HEK293 (cell line): Measurements from ENCODE around the gene FDX2.

Experiments
- HOXC10 ChIP-seq: sonication (generic); formaldehyde crosslinking; IDR thresholded peaks from 2 replicates; pipeline ENCODE4 v1.8.1; 2023; ENCODE audit warnings: mild to moderate bottlenecking, missing genetic modification reagents
- KLF10 ChIP-seq: fragments of 450-650 bp; IDR thresholded peaks from 2 replicates; pipeline ENCODE4 v1.5.1; 2018; ENCODE audit warnings: missing biosample characterization, mild to moderate bottlenecking, missing genetic modification characterization
- KLF8 ChIP-seq: fragments of 450-650 bp; formaldehyde crosslinking; IDR thresholded peaks from 2 replicates; pipeline ENCODE4 v1.5.1; 2016; ENCODE audit warnings: missing biosample characterization, missing genetic modification characterization
- KLF9 ChIP-seq: fragments of 450-650 bp; formaldehyde crosslinking; IDR thresholded peaks from 2 replicates; pipeline ENCODE4 v1.5.1; 2016; ENCODE audit warnings: missing biosample characterization, missing genetic modification characterization, low read depth
- PRDM4 ChIP-seq: fragments of 450-650 bp; formaldehyde crosslinking; IDR thresholded peaks from 2 replicates; pipeline ENCODE4 v1.5.1; 2017; ENCODE audit warnings: missing biosample characterization, missing genetic modification characterization
- SP2 ChIP-seq: fragments of 450-650 bp; formaldehyde crosslinking; IDR thresholded peaks from 2 replicates; pipeline ENCODE4 v1.5.1; 2016; ENCODE audit warnings: missing biosample characterization, missing genetic modification characterization
- SP3 ChIP-seq: fragments of 450-650 bp; formaldehyde crosslinking; IDR thresholded peaks from 2 replicates; pipeline ENCODE4 v1.5.1; 2016; ENCODE audit warnings: missing biosample characterization, missing genetic modification characterization
- TCF7L2 ChIP-seq: IDR thresholded peaks from 2 replicates; pipeline ENCODE4 v1.6.1; 2011; ENCODE audit warnings: low read depth, mild to moderate bottlenecking, inconsistent platforms, low read length, moderate library complexity, borderline replicate concordance
- YY1 ChIP-seq: fragments of 450-650 bp; formaldehyde crosslinking; IDR thresholded peaks from 2 replicates; pipeline ENCODE4 v1.5.1; 2018; ENCODE audit warnings: missing biosample characterization, missing genetic modification characterization
- YY2 ChIP-seq: fragments of 450-650 bp; formaldehyde crosslinking; IDR thresholded peaks from 2 replicates; pipeline ENCODE4 v1.5.1; 2016; ENCODE audit warnings: missing biosample characterization, missing genetic modification characterization
- ZBTB10 ChIP-seq: fragments of 450-650 bp; formaldehyde crosslinking; IDR thresholded peaks from 2 replicates; pipeline ENCODE4 v1.5.1; 2016; ENCODE audit warnings: missing biosample characterization, missing genetic modification characterization
- ZBTB17 ChIP-seq: fragments of 450-650 bp; formaldehyde crosslinking; IDR thresholded peaks from 2 replicates; pipeline ENCODE4 v1.5.1; 2016; ENCODE audit warnings: missing biosample characterization, missing genetic modification characterization
- ZBTB7A ChIP-seq: fragments of 450-650 bp; formaldehyde crosslinking; IDR thresholded peaks from 2 replicates; pipeline ENCODE4 v1.5.1; 2016; ENCODE audit warnings: low read depth, missing biosample characterization, missing genetic modification characterization
- ZBTB8A ChIP-seq: fragments of 450-650 bp; formaldehyde crosslinking; IDR thresholded peaks from 2 replicates; pipeline ENCODE4 v1.5.1; 2016; ENCODE audit warnings: missing biosample characterization, missing genetic modification characterization
- ZEB2 ChIP-seq: fragments of 450-650 bp; formaldehyde crosslinking; IDR thresholded peaks from 2 replicates; pipeline ENCODE4 v1.5.1; 2016; ENCODE audit warnings: missing biosample characterization, missing genetic modification characterization
- ZIC2 ChIP-seq: fragments of 450-650 bp; formaldehyde crosslinking; IDR thresholded peaks from 2 replicates; pipeline ENCODE4 v1.5.1; 2016; ENCODE audit warnings: missing biosample characterization, missing genetic modification characterization
- ZNF202 ChIP-seq: fragments of 450-650 bp; formaldehyde crosslinking; IDR thresholded peaks from 2 replicates; pipeline ENCODE4 v1.5.1; 2016; ENCODE audit warnings: missing biosample characterization, missing genetic modification characterization, borderline replicate concordance
- ZNF24 ChIP-seq: fragments of 450-650 bp; formaldehyde crosslinking; IDR thresholded peaks from 2 replicates; pipeline ENCODE4 v1.5.1; 2016; ENCODE audit warnings: missing biosample characterization, missing genetic modification characterization
- ZNF600 ChIP-seq: fragments of 450-650 bp; formaldehyde crosslinking; IDR thresholded peaks from 2 replicates; pipeline ENCODE4 v1.5.1; 2016; ENCODE audit warnings: missing biosample characterization, missing genetic modification characterization
- ZXDB ChIP-seq: fragments of 450-650 bp; formaldehyde crosslinking; IDR thresholded peaks from 2 replicates; pipeline ENCODE4 v1.5.1; 2016; ENCODE audit warnings: missing biosample characterization, missing genetic modification characterization
- TF ChIP-seq, protein P1 (sequence below): fragments of 450-650 bp; formaldehyde crosslinking; IDR thresholded peaks from 2 replicates; pipeline ENCODE4 v1.5.1; 2017; ENCODE audit warnings: missing biosample characterization, missing genetic modification characterization
- TF ChIP-seq, protein P2 (sequence below): fragments of 450-650 bp; formaldehyde crosslinking; IDR thresholded peaks from 2 replicates; pipeline ENCODE4 v1.5.1; 2016; ENCODE audit warnings: missing biosample characterization, missing genetic modification characterization
- TF ChIP-seq, protein P3 (sequence below): fragments of 450-650 bp; formaldehyde crosslinking; IDR thresholded peaks from 2 replicates; pipeline ENCODE4 v1.5.1; 2016; ENCODE audit warnings: missing biosample characterization, missing genetic modification characterization, low read depth
- TF ChIP-seq, protein P4 (sequence below): fragments of 450-650 bp; formaldehyde crosslinking; IDR thresholded peaks from 2 replicates; pipeline ENCODE4 v1.5.1; 2016; ENCODE audit warnings: missing biosample characterization, missing genetic modification characterization
- TF ChIP-seq, protein P5 (sequence below): fragments of 450-650 bp; formaldehyde crosslinking; IDR thresholded peaks from 2 replicates; pipeline ENCODE4 v1.5.1; 2017; ENCODE audit warnings: missing biosample characterization, missing genetic modification characterization

The FDX2 gene

DNA sequence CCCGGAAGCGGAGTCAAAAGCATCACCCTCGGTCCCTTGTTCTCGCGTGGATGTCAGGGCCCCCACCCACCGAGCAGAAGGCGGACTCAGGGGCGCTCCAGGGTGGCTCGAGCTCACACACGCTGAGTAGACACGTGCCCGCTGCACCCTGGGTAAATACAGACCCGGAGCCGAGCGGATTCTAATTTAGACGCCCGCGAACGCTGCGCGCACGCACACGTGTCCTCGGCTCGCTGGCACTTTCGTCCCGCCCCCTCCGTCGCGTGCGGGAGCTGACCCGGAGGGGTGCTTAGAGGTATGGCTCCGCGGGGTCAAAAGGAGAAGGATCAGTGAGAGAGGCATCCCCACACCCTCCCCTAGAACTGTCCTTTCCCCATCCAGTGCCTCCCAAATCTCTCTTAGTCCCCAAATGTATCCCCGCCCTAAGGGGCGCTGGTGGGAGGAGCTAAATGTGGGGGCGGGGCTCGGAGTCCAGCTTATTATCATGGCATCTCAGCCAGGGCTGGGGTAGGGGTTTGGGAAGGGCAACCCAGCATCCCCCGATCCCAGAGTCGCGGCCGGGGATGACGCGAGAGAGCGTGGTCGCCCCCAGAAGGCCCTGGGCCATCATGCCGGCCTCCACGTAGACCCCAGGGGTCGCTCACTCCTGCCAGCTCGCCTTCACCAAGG, 26.5 kb downstream of the FDX2 start (continued):
- TF ChIP-seq PRDM4 (tag by site-specific recombination) (peak; percentile 15; the same call in 1 of the 2 replicates), ZBTB7A (peak; percentile 33; the same call in 1 of the 2 replicates), ZNF24 (tag by site-specific recombination) (no peak; the same call in 1 of the 2 replicates), KLF9 (peak; percentile 89), ZBTB8A (tag by site-specific recombination) (peak; percentile 34; the same call in 1 of the 2 replicates), SP3 (tag by site-specific recombination) (peak; percentile 82), ZBTB10 (peak; percentile 80), KLF8 (peak; percentile 46; the same call in 1 of the 2 replicates), TCF7L2 (no peak), ZNF202 (tag by site-specific recombination) (no peak), YY2 (tag by site-specific recombination) (peak; percentile 44; the same call in 1 of the 2 replicates), ZBTB17 (tag by site-specific recombination) (no peak), YY1 (tag by site-specific recombination) (0 out of 2 replicates have a peak, but pooled peaks have one; percentile 10), ZIC2 (tag by site-specific recombination) (peak; percentile 81), KLF10 (tag by site-specific recombination) (peak; percentile 49; the same call in 1 of the 2 replicates), ZNF600 (tag by site-specific recombination) (no peak), ZEB2 (tag by site-specific recombination) (peak; percentile 60), ZXDB (tag by site-specific recombination) (peak; percentile 67; the same call in 1 of the 2 replicates), HOXC10 (CRISPR knock-in tag) (no peak), SP2 (tag by site-specific recombination) (peak; percentile 75)
- TF ChIP-seq, protein P1, sequence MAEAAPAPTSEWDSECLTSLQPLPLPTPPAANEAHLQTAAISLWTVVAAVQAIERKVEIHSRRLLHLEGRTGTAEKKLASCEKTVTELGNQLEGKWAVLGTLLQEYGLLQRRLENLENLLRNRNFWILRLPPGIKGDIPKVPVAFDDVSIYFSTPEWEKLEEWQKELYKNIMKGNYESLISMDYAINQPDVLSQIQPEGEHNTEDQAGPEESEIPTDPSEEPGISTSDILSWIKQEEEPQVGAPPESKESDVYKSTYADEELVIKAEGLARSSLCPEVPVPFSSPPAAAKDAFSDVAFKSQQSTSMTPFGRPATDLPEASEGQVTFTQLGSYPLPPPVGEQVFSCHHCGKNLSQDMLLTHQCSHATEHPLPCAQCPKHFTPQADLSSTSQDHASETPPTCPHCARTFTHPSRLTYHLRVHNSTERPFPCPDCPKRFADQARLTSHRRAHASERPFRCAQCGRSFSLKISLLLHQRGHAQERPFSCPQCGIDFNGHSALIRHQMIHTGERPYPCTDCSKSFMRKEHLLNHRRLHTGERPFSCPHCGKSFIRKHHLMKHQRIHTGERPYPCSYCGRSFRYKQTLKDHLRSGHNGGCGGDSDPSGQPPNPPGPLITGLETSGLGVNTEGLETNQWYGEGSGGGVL = no peak
- TF ChIP-seq, protein P2, sequence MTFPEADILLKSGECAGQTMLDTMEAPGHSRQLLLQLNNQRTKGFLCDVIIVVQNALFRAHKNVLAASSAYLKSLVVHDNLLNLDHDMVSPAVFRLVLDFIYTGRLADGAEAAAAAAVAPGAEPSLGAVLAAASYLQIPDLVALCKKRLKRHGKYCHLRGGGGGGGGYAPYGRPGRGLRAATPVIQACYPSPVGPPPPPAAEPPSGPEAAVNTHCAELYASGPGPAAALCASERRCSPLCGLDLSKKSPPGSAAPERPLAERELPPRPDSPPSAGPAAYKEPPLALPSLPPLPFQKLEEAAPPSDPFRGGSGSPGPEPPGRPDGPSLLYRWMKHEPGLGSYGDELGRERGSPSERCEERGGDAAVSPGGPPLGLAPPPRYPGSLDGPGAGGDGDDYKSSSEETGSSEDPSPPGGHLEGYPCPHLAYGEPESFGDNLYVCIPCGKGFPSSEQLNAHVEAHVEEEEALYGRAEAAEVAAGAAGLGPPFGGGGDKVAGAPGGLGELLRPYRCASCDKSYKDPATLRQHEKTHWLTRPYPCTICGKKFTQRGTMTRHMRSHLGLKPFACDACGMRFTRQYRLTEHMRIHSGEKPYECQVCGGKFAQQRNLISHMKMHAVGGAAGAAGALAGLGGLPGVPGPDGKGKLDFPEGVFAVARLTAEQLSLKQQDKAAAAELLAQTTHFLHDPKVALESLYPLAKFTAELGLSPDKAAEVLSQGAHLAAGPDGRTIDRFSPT (tag by site-specific recombination) = peak; percentile 10; the same call in 1 of the 2 replicates
- TF ChIP-seq, protein P3, sequence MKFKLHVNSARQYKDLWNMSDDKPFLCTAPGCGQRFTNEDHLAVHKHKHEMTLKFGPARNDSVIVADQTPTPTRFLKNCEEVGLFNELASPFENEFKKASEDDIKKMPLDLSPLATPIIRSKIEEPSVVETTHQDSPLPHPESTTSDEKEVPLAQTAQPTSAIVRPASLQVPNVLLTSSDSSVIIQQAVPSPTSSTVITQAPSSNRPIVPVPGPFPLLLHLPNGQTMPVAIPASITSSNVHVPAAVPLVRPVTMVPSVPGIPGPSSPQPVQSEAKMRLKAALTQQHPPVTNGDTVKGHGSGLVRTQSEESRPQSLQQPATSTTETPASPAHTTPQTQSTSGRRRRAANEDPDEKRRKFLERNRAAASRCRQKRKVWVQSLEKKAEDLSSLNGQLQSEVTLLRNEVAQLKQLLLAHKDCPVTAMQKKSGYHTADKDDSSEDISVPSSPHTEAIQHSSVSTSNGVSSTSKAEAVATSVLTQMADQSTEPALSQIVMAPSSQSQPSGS (tag by site-specific recombination) = no peak
- TF ChIP-seq, protein P4, sequence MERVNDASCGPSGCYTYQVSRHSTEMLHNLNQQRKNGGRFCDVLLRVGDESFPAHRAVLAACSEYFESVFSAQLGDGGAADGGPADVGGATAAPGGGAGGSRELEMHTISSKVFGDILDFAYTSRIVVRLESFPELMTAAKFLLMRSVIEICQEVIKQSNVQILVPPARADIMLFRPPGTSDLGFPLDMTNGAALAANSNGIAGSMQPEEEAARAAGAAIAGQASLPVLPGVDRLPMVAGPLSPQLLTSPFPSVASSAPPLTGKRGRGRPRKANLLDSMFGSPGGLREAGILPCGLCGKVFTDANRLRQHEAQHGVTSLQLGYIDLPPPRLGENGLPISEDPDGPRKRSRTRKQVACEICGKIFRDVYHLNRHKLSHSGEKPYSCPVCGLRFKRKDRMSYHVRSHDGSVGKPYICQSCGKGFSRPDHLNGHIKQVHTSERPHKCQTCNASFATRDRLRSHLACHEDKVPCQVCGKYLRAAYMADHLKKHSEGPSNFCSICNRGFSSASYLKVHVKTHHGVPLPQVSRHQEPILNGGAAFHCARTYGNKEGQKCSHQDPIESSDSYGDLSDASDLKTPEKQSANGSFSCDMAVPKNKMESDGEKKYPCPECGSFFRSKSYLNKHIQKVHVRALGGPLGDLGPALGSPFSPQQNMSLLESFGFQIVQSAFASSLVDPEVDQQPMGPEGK (tag by site-specific recombination) = peak; percentile 51; the same call in 1 of the 2 replicates
- TF ChIP-seq, protein P5, sequence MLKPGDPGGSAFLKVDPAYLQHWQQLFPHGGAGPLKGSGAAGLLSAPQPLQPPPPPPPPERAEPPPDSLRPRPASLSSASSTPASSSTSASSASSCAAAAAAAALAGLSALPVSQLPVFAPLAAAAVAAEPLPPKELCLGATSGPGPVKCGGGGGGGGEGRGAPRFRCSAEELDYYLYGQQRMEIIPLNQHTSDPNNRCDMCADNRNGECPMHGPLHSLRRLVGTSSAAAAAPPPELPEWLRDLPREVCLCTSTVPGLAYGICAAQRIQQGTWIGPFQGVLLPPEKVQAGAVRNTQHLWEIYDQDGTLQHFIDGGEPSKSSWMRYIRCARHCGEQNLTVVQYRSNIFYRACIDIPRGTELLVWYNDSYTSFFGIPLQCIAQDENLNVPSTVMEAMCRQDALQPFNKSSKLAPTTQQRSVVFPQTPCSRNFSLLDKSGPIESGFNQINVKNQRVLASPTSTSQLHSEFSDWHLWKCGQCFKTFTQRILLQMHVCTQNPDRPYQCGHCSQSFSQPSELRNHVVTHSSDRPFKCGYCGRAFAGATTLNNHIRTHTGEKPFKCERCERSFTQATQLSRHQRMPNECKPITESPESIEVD (tag by site-specific recombination) = no peak
